Upper lobe of right lung (tissue), 1 donor: ENCODE measurements around the gene GRIN2D. TPM values are rescaled to one million over a fixed set of nuclear protein-coding genes. Genes with fewer than 3 reads are reported as not detected.

Experiments used
- ATAC-seq: fragments of 200-7000 bp; cut with Tn5 transposase; one replicate; pipeline ENCODE4 v1.9.1; 2020; ENCODE audit warnings: mild to moderate bottlenecking, moderate library complexity
- DNase-seq: peaks from one replicate; pipeline ENCODE4 v3.0.0-alpha.2; 2020
- H3K27ac ChIP-seq: fragments of 200-600 bp; one replicate; pipeline ENCODE4 v1.8.0; 2022
- H3K27me3 ChIP-seq: fragments of 200-600 bp; one replicate; pipeline ENCODE4 v1.8.0; 2022; ENCODE audit warnings: mild to moderate bottlenecking
- H3K36me3 ChIP-seq: fragments of 200-600 bp; one replicate; pipeline ENCODE4 v1.8.0; 2022
- H3K4me1 ChIP-seq: fragments of 200-600 bp; one replicate; pipeline ENCODE4 v1.8.0; 2022
- H3K4me3 ChIP-seq: fragments of 200-600 bp; one replicate; pipeline ENCODE4 v1.8.0; 2022; ENCODE audit warnings: mild to moderate bottlenecking
- H3K9me3 ChIP-seq: fragments of 200-600 bp; one replicate; pipeline ENCODE4 v1.8.0; 2022
- CTCF ChIP-seq: fragments of 200-600 bp; IDR thresholded peaks from one replicate; pipeline ENCODE4 v1.8.0; 2022; ENCODE audit warnings: antibody characterized with exemption
- intact Hi-C: fragments of 100-400 bp; cut with DNase I; formaldehyde crosslinking; loops from one replicate; pipeline ENCODE4 v1.11.0; 2022
- total RNA-seq: library from RNA; stranded (reverse); fragmentation: NEBNext Ultra II Directional; extraction: Animal tissue kit (Norgen Biotek cat#: 25700); gene quantifications from one replicate; pipeline ENCODE4 v1.2.1, GENCODE V29; 2021
- donor health status: DM: no; HTN: yes; CAD: no; lungs with severe emphysema.

The GRIN2D gene
- total RNA-seq, 1 donor from 2014 or later = 0.61 TPM

GRCh38 chr19:48359123-48359522 is 34.3 kb upstream of the GRIN2D start:
- intact Hi-C loops = no loop called here
- H3K27me3 ChIP-seq = no peaks in the 10 kb centered on the region
- H3K4me1 ChIP-seq = no peaks in the 10 kb centered on the region
- no peak overlapping the region for H3K4me3 ChIP-seq
- H3K27ac ChIP-seq = no peak overlapping the region
- DNase-seq (no peak), ATAC-seq (no peak)
- H3K36me3 ChIP-seq = no peaks in the 10 kb centered on the region
- no peak for TF ChIP-seq CTCF
- no peaks in the 10 kb centered on the region for H3K9me3 ChIP-seq

DNA sequence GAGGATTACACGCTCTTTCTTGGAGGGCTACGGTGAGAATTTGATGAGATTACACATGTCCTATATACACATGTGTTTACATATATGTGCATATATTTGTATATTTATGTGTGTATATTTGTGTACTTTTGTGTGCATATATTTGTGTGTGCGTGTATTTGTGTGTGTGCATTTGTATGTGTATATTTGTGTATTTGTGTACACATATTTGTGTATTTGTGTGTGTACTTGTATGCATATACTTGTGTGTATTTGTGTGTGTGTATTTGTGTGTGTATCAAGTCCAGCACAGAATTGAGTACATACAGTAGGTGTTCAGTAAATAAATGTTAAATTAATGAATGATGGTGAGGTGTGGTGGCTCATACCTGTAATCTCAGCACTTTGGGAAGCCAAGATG is 31.6 kb upstream of the GRIN2D start:
- Histone ChIP-seq H3K27me3 (no peaks in the 10 kb centered on the region), H3K36me3 (no peaks in the 10 kb centered on the region), H3K4me1 (peaks cover 5% of the 10 kb centered on the region), H3K4me3 (no peak overlapping the region), H3K27ac (no peak overlapping the region), H3K9me3 (no peaks in the 10 kb centered on the region)
- no peak for TF ChIP-seq CTCF
- ATAC-seq (no peak), DNase-seq (no peak)
- intact Hi-C loops = no loop called here

GRCh38 chr19:48362716-48363499 is 30.6 kb upstream of the GRIN2D start:
- no peak for TF ChIP-seq CTCF
- H3K27ac ChIP-seq = peak overlapping the region; percentile 90
- intact Hi-C loops = no loop called here
- no peaks in the 10 kb centered on the region for H3K27me3 ChIP-seq
- DNase-seq = peak; percentile 98
- H3K9me3 ChIP-seq = no peaks in the 10 kb centered on the region
- H3K4me3 ChIP-seq = peak overlapping the region; percentile 67
- H3K36me3 ChIP-seq = no peaks in the 10 kb centered on the region
- peak; percentile 92 for ATAC-seq
- H3K4me1 ChIP-seq = peaks cover 5% of the 10 kb centered on the region

- ATAC-seq (peak; percentile 1), DNase-seq (no peak)
- H3K36me3 ChIP-seq = no peaks in the 10 kb centered on the region
- peak overlapping the region; percentile 67 for H3K4me3 ChIP-seq
- H3K27me3 ChIP-seq = no peaks in the 10 kb centered on the region
- TF ChIP-seq CTCF = no peak
- H3K27ac ChIP-seq = peak overlapping the region; percentile 90
- no peaks in the 10 kb centered on the region for H3K9me3 ChIP-seq
- H3K4me1 ChIP-seq = peaks cover 5% of the 10 kb centered on the region
- intact Hi-C loops = no loop called here
Measured at GRCh38 chr19:48363500-48363809, 30.0 kb upstream of the GRIN2D start.

GRCh38 chr19:48363810-48364597 is 29.5 kb upstream of the GRIN2D start, which contains the start of the genes SYNGR4 and TMEM143:
SYNGR4 (plus strand) TSS chr19:48364367; CDS start chr19:48365843, 1,476 bp downstream.
TMEM143 (minus strand) TSS chr19:48363940; CDS start chr19:48363920, 20 bp downstream.
- no peak for TF ChIP-seq CTCF
- H3K27me3 ChIP-seq = no peaks in the 10 kb centered on the region
- no peaks in the 10 kb centered on the region for H3K36me3 ChIP-seq
- intact Hi-C loops = no loop called here
- peak; percentile 99 for DNase-seq
- H3K4me3 ChIP-seq = peak within 1 kb of the TSS; percentile 67
- H3K9me3 ChIP-seq = no peaks in the 10 kb centered on the region
- ATAC-seq = peak; percentile 94
- H3K27ac ChIP-seq = peak within 1 kb of the TSS; percentile 90
- H3K4me1 ChIP-seq = peaks cover 5% of the 10 kb centered on the region
